DMS79 treated with DMSO at 0.1 percent for 48 hours (cell line): Measurements from ENCODE around the gene TIMP2.
"Not testable (repeated sequence)": the region's sequence is repeated elsewhere in the genome, so short reads cannot be mapped to it uniquely, and the experiment has no call there.

Experiments
- DNase-seq: peaks from one replicate; lab custom pipeline; 2025; lab: John Stamatoyannopoulos, UW

Gene TIMP2

GRCh38 chr17:78929908-78930775 lies 5.0 kb upstream of the TIMP2 start:
- no peak for DNase-seq

GRCh38 chr17:78925662-78926555 lies 722 bp upstream of the TIMP2 start:
- peak; percentile 6 for DNase-seq

GRCh38 chr17:78924481-78925151 lies 571 bp downstream of the TIMP2 start:
- no peak for DNase-seq

- peak; percentile 16 for DNase-seq
Measured at GRCh38 chr17:78923660-78924453, 1.3 kb downstream of the TIMP2 start.

GRCh38 chr17:78922816-78923498 lies 2.2 kb downstream of the TIMP2 start:
- no peak for DNase-seq

GRCh38 chr17:78921437-78921971 lies 3.7 kb downstream of the TIMP2 start:
- DNase-seq = no peak

GRCh38 chr17:78920528-78920927 lies 4.7 kb downstream of the TIMP2 start:
- DNase-seq = no peak

GRCh38 chr17:78919861-78920450 lies 5.2 kb downstream of the TIMP2 start:
- no peak for DNase-seq

GRCh38 chr17:78918979-78919378 lies 6.2 kb downstream of the TIMP2 start:
- DNase-seq = no peak

- no peak for DNase-seq
Measured at GRCh38 chr17:78917451-78918275, 7.5 kb downstream of the TIMP2 start.

GRCh38 chr17:78915872-78916632 lies 9.1 kb downstream of the TIMP2 start:
- no peak for DNase-seq

- no peak for DNase-seq
Measured at GRCh38 chr17:78913115-78913514, 12.1 kb downstream of the TIMP2 start.

- DNase-seq = no peak
Measured at GRCh38 chr17:78912082-78912481, 13.1 kb downstream of the TIMP2 start.

- not testable (repeated sequence) for DNase-seq
Measured at GRCh38 chr17:78911543-78911942, 13.6 kb downstream of the TIMP2 start.

- no peak for DNase-seq
Measured at GRCh38 chr17:78910497-78911284, 14.5 kb downstream of the TIMP2 start.

GRCh38 chr17:78908426-78908825 lies 16.8 kb downstream of the TIMP2 start:
- DNase-seq = no peak

GRCh38 chr17:78905541-78905940 lies 19.6 kb downstream of the TIMP2 start:
- no peak for DNase-seq

- DNase-seq = no peak
Measured at GRCh38 chr17:78905116-78905515, 20.1 kb downstream of the TIMP2 start.
